HFF-Myc (cell line): ENCODE data around the gene CAPN1.

ENCODE experiments used
- DNase-seq: peaks from one replicate; pipeline ENCODE4 v3.0.0-alpha.2; 2011; ENCODE audit warnings: low read depth; ENCODE audit errors: extremely low read depth
- H3K4me3 ChIP-seq: replicated peaks from 2 replicates; pipeline ENCODE4 v1.5.1; 2011; ENCODE audit warnings: low read depth, mild to moderate bottlenecking, control low read depth, low read length
- TF ChIP-seq, protein P1 (sequence below): IDR thresholded peaks from 2 replicates; pipeline ENCODE4 v1.5.1; 2012; ENCODE audit warnings: mild to moderate bottlenecking, low read depth, low read length, control low read depth; ENCODE audit errors: missing control alignments

The CAPN1 gene

DNA sequence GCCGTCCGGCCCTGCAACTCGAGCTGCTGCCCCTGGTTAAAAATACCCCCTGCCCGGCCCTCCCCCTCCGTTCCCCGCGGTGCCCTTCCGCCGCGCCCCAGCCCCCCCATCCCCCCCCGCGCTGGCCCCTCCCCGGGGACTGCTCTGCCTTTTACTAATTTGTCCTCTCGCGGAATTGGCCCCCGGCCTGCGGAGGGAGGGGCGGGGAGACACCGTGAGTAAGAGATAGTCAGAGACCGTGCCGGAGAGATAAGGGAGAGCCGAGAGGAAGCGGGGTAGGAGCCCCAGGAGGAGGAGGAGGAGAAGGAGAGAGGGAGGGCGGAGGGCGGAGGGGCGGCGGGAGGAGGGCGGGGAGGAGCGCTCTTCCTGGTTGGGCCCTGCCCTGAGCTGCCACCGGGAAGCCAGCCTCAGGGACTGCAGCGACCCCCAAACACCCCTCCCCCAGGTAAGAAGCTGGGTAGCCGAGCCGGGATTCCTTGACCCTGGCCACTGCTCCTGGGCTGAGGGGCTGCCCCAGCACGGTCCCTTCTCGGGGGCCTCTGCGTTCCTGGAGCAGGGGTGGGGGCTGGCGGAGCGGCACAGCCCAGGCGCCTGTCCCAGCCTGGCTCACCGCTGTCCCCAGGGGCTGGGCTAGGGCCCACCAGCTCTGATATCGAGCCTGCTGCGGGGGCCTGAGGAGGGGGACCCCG is at the start of gene CAPN1:
TSS of gene CAPN1 (plus strand) at position 360 of the 689 bp plus-strand sequence. CDS start 774 bp downstream, outside the sequence.
- DNase-seq, result peak; percentile 50
- peak within 1 kb of the TSS; percentile 90 for H3K4me3 ChIP-seq
- TF ChIP-seq, protein P1, sequence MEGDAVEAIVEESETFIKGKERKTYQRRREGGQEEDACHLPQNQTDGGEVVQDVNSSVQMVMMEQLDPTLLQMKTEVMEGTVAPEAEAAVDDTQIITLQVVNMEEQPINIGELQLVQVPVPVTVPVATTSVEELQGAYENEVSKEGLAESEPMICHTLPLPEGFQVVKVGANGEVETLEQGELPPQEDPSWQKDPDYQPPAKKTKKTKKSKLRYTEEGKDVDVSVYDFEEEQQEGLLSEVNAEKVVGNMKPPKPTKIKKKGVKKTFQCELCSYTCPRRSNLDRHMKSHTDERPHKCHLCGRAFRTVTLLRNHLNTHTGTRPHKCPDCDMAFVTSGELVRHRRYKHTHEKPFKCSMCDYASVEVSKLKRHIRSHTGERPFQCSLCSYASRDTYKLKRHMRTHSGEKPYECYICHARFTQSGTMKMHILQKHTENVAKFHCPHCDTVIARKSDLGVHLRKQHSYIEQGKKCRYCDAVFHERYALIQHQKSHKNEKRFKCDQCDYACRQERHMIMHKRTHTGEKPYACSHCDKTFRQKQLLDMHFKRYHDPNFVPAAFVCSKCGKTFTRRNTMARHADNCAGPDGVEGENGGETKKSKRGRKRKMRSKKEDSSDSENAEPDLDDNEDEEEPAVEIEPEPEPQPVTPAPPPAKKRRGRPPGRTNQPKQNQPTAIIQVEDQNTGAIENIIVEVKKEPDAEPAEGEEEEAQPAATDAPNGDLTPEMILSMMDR, result no peak

DNA sequence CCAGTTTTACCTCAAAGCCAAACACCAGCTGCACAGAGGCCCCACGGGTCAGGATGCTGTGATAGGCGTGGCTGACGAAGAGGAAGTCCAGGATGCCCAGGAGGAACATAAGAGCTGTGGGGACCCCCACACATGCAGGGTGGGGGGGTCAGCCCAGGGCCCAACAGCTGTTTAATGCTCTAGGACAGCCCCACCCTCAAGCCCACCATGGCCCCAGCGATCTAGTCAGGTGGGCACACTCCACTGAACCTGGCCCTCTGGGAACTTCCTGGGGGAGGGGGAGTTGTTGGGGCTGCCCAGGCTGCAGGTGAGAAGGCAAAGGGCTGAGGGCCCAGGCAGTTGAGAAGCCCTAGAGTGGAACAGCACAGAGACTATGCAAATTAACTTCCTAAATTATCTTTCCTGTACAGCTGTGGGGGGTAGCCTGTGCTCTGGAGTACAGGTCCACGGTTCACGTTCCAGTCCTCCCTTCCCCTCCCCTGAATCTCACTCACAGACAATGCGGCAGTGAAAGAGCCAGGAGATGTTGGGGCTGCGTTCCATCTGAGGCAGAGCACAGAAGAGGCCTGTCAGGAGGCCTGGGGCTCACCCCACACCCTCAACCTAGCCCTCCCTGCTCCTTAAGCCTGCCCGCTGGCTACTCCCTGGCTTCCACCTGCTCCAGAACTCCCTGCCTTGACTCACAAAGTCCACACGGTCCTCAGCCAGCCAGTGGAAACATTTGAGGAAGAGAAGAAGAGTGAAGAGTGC is 49.3 kb upstream of the CAPN1 start:
- H3K4me3 ChIP-seq, result peak overlapping the region; percentile 93
- DNase-seq, result no peak
- TF ChIP-seq, protein P1, result no peak

DNA sequence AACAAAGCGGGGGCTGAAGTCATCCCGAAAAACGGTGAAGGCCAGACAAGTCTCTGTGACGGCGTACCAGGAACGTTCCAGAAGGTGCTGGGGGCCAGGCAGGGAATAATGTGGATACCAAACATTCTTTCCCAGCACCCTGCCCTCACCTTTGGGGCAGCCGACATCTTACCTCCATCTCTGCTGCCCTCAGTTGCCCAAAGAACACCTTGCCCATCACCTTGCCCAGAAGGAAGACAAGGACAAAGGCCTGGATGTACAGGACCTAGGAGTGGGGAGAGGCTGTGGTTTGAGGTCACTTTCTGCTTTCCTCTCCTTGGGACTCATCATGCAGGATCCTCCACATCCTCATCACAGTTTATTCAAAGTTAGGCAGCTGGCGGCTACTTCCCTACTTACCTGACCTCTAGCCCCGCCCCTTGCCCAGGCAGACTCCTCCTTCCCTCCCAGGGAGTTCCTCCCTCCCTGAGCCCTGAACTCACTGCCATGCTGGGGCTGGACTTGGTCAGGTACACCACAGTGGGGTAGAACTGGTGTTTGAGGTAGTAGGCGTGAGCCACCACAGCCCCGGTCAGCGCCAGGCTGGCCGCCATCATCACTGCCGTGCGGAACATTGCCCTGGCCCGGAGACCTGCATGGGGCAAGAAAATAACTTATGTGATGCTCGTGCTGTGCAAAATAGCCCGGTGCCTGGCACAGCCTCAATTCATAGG is 48.6 kb upstream of the CAPN1 start:
- TF ChIP-seq, protein P1, result no peak
- no peak for DNase-seq
- peak overlapping the region; percentile 93 for H3K4me3 ChIP-seq

DNA sequence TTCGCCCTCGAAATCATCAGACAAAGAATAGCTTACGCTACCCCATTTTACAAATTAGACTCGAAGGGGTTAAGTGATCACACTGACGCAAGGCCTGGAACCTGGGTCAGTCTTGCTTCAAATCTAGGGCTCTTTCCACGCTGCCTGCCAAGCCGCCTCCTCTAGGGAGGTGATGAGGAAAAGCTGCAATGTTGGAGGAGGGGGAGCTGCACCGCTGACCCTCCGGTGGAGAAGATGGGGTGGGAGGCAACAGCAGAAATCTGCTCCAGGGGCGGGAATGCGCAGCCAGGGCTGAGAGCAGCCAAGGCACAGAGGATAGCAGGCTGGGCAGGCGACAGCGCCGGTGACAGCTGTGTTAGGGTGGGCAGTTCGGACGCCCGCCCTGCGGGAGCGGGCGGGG is 48.0 kb upstream of the CAPN1 start:
- TF ChIP-seq, protein P1, result no peak
- H3K4me3 ChIP-seq, result peak overlapping the region; percentile 93

DNA sequence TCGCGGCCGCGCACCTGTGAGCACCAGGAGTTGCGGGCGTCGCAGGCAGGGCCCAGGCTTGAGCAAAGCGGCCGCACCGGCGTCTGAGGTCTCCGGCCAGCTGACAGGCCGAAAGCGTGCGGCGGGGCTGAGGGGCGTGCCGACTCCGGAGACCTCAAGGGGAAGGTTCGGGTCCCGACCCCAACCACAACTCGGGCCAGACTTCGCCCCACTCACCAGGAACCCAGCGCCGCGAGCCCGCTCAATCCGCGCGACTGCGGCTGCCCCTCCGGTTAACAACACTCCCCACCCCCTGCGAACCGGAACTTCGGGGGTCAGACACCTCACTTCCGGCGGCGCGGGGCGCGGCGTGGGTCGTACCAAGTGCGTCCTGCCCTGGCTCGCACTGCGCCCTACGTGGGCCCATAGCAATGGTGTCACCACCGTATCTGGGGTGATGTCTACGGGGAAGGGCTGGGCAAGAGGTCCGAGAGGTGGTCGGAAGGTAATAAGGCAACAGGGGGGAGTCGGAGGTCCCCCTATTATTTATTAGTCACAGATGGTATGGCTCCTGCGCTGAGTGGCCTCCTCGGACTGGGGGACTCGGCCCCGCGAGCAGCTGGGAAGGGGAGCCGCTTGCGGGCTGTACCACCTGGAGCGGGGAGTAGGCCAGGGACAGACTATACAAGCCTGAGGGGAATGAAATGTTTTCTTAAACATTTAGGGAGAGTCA is 47.3 kb upstream of the CAPN1 start, which contains the start of gene SYVN1:
TSS of gene SYVN1 (minus strand) at position 280 of the 712 bp plus-strand sequence. CDS start 918 bp downstream, outside the sequence.
- peak; percentile 38 for DNase-seq
- peak within 1 kb of the TSS; percentile 93 for H3K4me3 ChIP-seq
- TF ChIP-seq, protein P1, result no peak

More for the DNA sequence above, 48.0 kb upstream of the CAPN1 start:
- no peak for DNase-seq
